Placental pericyte (primary cell): ENCODE data around the gene HACD4. TPM values are rescaled to one million over a fixed set of nuclear protein-coding genes. Genes with fewer than 3 reads are reported as not detected.

ENCODE experiments used
- total RNA-seq: library from RNA; depleted of rRNA; stranded (reverse); fragments of >200 nt; gene quantifications from 2 replicates; pipeline ENCODE4 v1.2.3, GENCODE V29; 2012

The HACD4 gene
- 1.8 and 5.6 TPM in 2 replicates for total RNA-seq

GRCh38 chr9:21031091-21031807, at the start of gene HACD4:
HACD4 (minus strand) TSS chr9:21031640; CDS start chr9:21031590, 50 bp downstream.

GRCh38 chr9:21077781-21078180, 46.3 kb upstream of the HACD4 start, which contains the start of gene IFNB1:
IFNB1 (minus strand) TSS chr9:21077942; CDS start chr9:21077869, 73 bp downstream.

Other genes with a start within 250 kb of the HACD4 start
- gene IFNB1, start 46.3 kb upstream of the HACD4 start, total RNA-seq: not detected in 2 replicates
- not detected in 2 replicates for gene IFNW1, start 110.2 kb upstream of the HACD4 start, total RNA-seq
- not detected in 2 replicates for gene IFNA21, start 135.0 kb upstream of the HACD4 start, total RNA-seq
- gene IFNA4, start 155.9 kb upstream of the HACD4 start, total RNA-seq: not detected in 2 replicates
- gene IFNA7, start 170.6 kb upstream of the HACD4 start, total RNA-seq: not detected in 2 replicates
- gene IFNA10, start 175.5 kb upstream of the HACD4 start, total RNA-seq: not detected in 2 replicates
- gene IFNA16, start 185.7 kb upstream of the HACD4 start, total RNA-seq: not detected in 2 replicates
- gene IFNA17, start 196.6 kb upstream of the HACD4 start, total RNA-seq: not detected in 2 replicates
- gene IFNA14, start 208.4 kb upstream of the HACD4 start, total RNA-seq: not detected in 2 replicates